Memory B cell (primary cell): ENCODE measurements around the gene MID2.
"Not testable (repeated sequence)": the region's sequence is repeated elsewhere in the genome, so short reads cannot be mapped to it uniquely, and the experiment has no call there.

Experiments used
- ATAC-seq: fragments of 150-1000 bp; cut with Tn5 transposase; 2 replicates; pipeline ENCODE4 v1.10.0; 2021; ENCODE audit warnings: low read depth, mild to moderate bottlenecking, moderate library complexity
- DNase-seq, 2 donors: peaks; one replicate each; pipeline ENCODE4 v3.0.0; 2022; ENCODE audit warnings: low spot score in 2 of 2
- H3K27ac Mint-ChIP-seq: one replicate; pipeline ENCODE4 v1.8.0; 2022; ENCODE audit warnings: mild to moderate bottlenecking, moderate library complexity, mixed read lengths
- H3K27me3 Mint-ChIP-seq: one replicate; pipeline ENCODE4 v1.8.0; 2022; ENCODE audit warnings: mixed read lengths
- H3K36me3 Mint-ChIP-seq: one replicate; pipeline ENCODE4 v1.8.0; 2022; ENCODE audit warnings: mild to moderate bottlenecking, mixed read lengths
- H3K4me1 Mint-ChIP-seq: one replicate; pipeline ENCODE4 v1.8.0; 2022; ENCODE audit warnings: mixed read lengths
- H3K4me3 Mint-ChIP-seq: one replicate; pipeline ENCODE4 v1.8.0; 2022; ENCODE audit warnings: mild to moderate bottlenecking, moderate library complexity, mixed read lengths
- H3K9me3 Mint-ChIP-seq: one replicate; pipeline ENCODE4 v1.8.0; 2022; ENCODE audit warnings: mixed read lengths

MID2 gene

DNA sequence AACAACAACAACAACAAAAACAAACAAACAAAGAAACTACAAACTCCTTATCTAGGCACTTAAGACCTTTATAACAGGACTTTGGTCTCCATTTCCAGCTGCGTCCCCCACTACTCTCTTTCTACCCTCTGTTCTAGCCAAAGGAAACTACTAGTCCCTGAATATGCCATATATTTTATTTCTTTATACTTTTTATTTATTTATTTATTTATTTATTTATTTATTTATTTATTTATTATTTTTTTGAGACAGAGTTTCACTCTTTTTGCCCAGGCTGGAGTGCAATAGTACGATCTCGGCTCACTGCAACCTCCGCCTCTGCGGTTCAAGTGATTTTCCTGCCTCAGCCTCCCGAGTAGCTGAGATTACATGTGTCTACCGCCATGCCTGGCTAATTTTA lies 26.0 kb downstream of the MID2 start:
- H3K27ac Mint-ChIP-seq, DNase-seq, H3K4me1 Mint-ChIP-seq, ATAC-seq, H3K36me3 Mint-ChIP-seq, H3K9me3 Mint-ChIP-seq, H3K27me3 Mint-ChIP-seq, H3K4me3 Mint-ChIP-seq: not testable (repeated sequence)

DNA sequence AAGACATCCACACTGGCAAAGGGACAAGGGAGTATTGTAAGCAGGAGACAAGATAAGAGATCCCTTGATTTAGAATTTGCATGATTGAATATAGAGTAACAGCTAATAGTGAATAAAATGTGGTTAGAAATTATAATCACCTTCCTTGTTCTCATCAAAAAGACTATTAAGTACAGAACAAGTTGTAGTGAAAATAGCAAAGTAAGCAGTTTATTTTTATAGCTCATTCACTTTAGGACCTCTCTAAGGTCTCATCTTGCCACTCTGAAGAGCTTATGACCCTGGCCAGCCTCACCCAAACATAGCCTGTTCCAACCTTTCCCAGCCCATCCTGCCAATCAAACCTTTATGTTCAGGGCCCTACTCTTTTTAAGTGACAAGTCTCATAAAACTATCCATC lies 30.6 kb downstream of the MID2 start:
- Mint-ChIP-seq H3K27me3 (no peaks in the 10 kb centered on the region), H3K36me3 (peaks cover 8% of the 10 kb centered on the region), H3K4me1 (peaks cover 4% of the 10 kb centered on the region), H3K9me3 (no peaks in the 10 kb centered on the region), H3K27ac (no peak overlapping the region), H3K4me3 (no peak overlapping the region)
- DNase-seq (no peak), ATAC-seq (no peak)

DNA sequence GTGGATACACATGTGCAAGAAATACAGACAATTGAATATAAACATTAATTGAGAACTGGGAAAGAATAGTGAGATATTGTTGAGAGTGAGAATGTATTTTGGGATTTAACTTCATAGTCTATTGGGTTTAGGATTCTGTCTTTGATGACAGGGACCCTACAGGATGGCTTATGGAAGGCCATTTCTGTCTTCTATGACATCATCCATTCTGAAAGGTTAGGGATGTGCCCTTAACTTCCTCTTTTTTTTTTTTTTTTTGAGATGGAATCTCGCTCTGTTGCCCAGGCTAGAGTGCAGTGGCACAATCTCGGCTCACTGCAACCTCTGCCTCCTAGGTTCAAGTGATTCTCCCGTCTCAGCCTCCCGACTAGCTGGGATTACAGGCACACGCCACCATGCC lies 31.4 kb downstream of the MID2 start:
- H3K9me3 Mint-ChIP-seq, H3K4me3 Mint-ChIP-seq, H3K4me1 Mint-ChIP-seq, H3K27ac Mint-ChIP-seq, H3K27me3 Mint-ChIP-seq, H3K36me3 Mint-ChIP-seq, DNase-seq, ATAC-seq: not testable (repeated sequence)

DNA sequence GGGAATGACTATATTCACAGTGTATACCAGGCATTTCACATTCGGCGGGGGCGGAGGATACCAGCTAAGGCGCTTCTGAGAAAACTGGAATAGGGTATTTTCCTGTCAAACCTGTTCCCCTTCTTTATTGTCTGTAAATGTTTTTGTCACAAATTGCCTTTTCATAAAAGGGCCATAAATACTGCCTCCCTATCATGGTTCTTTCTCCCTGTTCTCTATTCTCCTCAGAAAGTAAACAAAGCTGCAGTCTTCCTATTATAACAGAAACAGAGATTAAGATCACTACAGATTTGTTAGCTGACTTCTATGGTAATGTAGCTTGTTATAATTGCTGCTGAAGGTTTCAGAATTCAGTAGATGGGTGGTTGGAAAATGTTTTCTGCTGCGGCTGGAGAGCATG lies 32.2 kb downstream of the MID2 start:
- H3K36me3 Mint-ChIP-seq, result peaks cover 8% of the 10 kb centered on the region
- H3K4me1 Mint-ChIP-seq, result no peaks in the 10 kb centered on the region
- DNase-seq, result no peak

DNA sequence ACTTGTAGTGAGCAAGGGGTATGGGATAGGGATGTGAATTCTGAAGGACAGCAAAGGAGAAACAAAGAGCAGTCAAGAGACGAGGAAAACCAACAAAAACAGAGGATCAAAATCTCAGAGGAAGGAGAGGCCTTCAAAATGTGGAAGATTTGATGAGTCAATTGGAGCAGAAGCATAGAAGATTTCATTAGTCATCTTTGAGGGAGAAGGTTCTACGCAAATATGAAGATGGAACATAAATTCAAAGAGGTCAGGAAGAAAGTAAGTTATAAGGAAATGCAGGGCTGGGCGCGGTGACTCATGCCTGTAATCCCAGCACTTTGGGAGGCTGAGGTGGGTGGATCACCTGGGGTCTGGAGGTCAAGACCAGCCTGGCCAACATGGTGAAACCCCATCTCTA lies 35.4 kb downstream of the MID2 start:
- Mint-ChIP-seq H3K27ac (no peak overlapping the region), H3K4me3 (no peak overlapping the region), H3K27me3 (no peaks in the 10 kb centered on the region), H3K9me3 (no peaks in the 10 kb centered on the region), H3K36me3 (peaks cover 7% of the 10 kb centered on the region), H3K4me1 (no peaks in the 10 kb centered on the region)
- ATAC-seq (no peak), DNase-seq (no peak)

More for the DNA sequence above, 32.2 kb downstream of the MID2 start:
- no peak for ATAC-seq
- Mint-ChIP-seq H3K27ac (no peak overlapping the region), H3K27me3 (no peaks in the 10 kb centered on the region), H3K4me3 (no peak overlapping the region), H3K9me3 (no peaks in the 10 kb centered on the region)

DNA sequence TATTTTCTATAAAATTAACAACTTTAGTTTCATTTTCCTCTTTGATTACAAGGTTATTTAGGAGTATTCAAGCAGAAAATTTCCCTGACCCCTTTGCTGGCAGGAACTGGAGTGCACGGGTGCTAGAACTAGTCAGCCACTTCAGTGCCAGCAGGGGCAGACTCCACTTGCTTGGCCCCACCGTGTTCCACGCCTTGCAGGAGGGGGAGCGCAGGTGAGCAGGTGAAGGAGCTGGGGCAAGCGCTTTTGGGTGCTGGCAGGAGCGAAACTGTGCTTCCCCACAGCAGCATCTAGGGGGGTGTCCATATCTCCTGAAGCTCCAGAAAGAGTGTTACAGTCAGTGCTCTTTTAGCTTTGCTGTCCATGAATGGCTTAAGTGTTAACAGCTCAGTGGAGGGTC lies 45.5 kb downstream of the MID2 start:
- Mint-ChIP-seq H3K27me3 (no peaks in the 10 kb centered on the region), H3K4me1 (no peaks in the 10 kb centered on the region), H3K9me3 (no peaks in the 10 kb centered on the region), H3K4me3 (no peak overlapping the region), H3K36me3 (no peaks in the 10 kb centered on the region), H3K27ac (no peak overlapping the region)
- ATAC-seq (no peak), DNase-seq (no peak)

DNA sequence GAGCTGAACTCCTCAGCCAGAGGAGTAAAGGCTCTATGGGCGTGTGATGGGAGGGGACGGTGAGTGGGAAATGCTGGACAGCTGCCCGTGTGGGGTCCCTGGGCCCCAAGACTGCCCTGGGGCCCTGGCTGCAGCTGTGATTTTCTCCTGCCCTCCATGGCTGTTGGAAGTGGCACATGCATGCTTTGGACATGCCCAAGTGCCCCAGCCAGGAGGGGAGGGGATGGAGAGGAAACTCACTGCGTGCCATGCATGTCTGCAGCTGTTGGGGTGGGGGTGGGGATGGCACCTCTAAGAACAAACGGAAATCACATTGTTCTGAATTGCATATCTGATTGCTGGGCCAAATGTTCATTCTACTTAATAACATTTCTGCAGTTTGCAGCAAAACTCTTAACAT lies 52.4 kb downstream of the MID2 start:
- Mint-ChIP-seq H3K27ac (no peak overlapping the region), H3K4me1 (no peaks in the 10 kb centered on the region), H3K9me3 (no peaks in the 10 kb centered on the region), H3K4me3 (no peak overlapping the region), H3K36me3 (no peaks in the 10 kb centered on the region), H3K27me3 (no peaks in the 10 kb centered on the region)
- no peak for DNase-seq
- ATAC-seq, result no peak

DNA sequence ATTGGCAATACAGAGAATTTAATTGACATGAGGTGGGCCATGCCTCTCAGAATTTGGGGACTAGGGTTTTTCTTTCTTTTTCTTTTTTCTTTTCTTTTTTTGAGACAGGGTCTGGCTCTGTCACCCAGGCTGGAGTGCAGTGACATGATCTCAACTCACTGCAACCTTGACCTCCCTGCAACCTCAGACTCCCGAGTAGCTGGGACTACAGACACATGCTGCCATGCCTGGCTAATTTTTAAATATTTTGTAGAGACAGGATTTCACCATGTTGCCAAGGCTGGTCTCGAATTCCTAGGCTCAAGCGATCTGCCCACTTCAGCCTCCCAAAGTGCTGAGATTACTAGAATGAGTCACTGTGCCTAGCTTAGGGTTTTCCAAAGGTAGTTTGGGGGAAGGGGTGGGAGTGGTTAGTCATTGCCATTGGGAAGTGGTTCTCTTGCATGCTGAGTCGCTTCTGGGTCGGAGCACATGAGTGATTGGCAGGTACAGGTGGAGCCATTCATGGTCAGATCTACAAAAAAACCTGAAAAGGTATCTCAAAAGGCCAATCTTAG lies 54.5 kb downstream of the MID2 start:
- H3K27me3 Mint-ChIP-seq, result no peaks in the 10 kb centered on the region
- no peak for ATAC-seq
- DNase-seq, result no peak
- H3K36me3 Mint-ChIP-seq, result no peaks in the 10 kb centered on the region
- H3K4me3 Mint-ChIP-seq, result no peak overlapping the region
- no peak overlapping the region for H3K27ac Mint-ChIP-seq
- H3K4me1 Mint-ChIP-seq, result no peaks in the 10 kb centered on the region
- H3K9me3 Mint-ChIP-seq, result no peaks in the 10 kb centered on the region

DNA sequence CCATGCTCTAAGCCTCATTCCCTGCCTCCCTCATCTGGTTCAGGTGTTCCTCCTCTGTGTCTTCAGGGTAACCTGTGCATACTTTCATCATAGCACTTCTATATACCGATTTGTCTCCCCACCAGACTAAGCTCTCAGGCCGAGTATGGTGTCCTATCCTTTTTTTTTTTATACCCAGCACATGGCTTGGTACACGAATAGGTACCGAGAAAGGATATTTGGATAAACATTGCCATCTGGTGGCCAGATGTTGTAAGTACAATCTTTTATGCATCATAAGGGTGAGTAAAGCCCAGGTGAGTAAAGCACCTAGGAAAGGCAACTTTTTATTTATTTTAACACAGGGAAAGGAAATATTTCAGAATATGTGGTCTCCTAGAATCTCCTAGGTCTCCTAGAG lies 68.4 kb downstream of the MID2 start:
- Mint-ChIP-seq H3K9me3 (peaks cover 4% of the 10 kb centered on the region), H3K27me3 (no peaks in the 10 kb centered on the region), H3K4me1 (peaks cover 2% of the 10 kb centered on the region), H3K36me3 (peaks cover 8% of the 10 kb centered on the region), H3K4me3 (no peak overlapping the region), H3K27ac (peak overlapping the region; percentile 43)
- peak; percentile 72 for ATAC-seq
- peak; percentile 22 to 42 for DNase-seq

DNA sequence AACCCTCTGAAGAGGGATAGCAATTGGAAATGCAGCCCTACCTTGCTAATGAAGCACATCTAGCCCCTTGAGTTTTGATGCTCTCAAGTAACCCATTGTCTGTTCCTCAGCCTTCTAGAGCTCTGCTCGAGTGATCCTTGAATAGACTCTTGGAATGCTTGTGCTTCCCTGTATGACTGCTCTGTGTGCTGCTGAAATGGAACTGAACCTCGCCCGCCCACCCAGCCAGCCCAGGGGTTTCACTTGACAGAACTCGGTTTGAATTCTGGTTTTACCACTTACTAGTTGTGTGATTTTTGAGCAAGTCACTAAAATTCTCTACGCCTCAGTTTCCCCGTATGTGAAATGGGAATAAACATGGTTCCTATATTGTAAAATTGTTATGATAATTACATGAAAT lies 77.1 kb downstream of the MID2 start:
- no peak for ATAC-seq
- no peak for DNase-seq
- Mint-ChIP-seq H3K27ac (no peak overlapping the region), H3K36me3 (peaks cover 25% of the 10 kb centered on the region), H3K4me3 (no peak overlapping the region), H3K27me3 (peaks cover 2% of the 10 kb centered on the region), H3K4me1 (no peaks in the 10 kb centered on the region), H3K9me3 (peaks cover 2% of the 10 kb centered on the region)

DNA sequence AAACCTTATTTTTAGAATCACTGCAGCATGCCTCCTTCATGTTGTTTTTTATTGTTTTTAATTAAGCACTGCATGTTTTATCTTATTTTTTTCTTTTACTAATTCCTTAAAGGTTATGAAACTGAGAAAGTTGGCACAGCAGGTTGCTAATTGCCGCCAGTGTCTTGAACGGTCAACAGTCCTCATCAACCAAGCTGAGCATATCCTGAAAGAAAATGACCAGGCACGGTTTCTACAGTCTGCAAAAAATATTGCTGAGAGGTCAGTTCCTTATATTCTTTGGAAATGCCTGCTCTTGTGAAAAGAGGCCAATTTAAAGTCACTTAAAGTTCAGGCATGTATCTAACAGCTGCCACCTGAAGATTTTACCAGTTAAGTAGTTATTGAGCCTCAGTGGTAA lies 79.7 kb downstream of the MID2 start:
- Mint-ChIP-seq H3K4me1 (no peaks in the 10 kb centered on the region), H3K36me3 (peaks cover 33% of the 10 kb centered on the region)

DNA sequence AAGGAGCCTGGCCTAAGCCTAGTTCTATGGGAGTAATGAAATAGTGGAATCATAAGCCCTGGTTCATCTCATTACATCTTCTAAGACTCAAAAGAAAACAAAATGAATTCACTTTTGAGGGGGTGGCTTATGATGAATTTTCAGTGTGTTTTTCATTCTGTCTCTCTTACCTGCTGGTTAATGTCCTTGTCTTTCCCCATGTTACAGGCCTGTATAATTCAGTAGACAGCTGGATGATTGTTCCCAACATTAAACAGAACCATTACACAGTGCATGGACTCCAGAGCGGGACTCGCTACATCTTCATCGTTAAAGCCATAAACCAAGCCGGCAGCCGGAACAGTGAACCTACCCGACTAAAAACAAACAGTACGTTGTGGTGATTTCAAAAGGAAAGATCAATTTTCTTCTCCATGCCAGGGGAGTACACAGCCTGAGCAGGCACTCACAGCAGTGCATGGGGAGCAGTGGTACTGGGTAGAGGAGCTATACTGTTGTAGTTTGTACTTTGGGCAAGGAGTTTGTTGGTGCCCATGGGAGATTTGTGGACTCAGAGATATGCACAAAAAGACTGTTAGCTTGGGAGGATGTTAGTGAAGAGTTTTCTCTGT lies 98.6 kb downstream of the MID2 start:
- H3K36me3 Mint-ChIP-seq, result peaks cover 15% of the 10 kb centered on the region
- H3K27ac Mint-ChIP-seq, result no peak overlapping the region
- ATAC-seq (no peak), DNase-seq (no peak)
- no peaks in the 10 kb centered on the region for H3K4me1 Mint-ChIP-seq
- no peaks in the 10 kb centered on the region for H3K27me3 Mint-ChIP-seq
- H3K9me3 Mint-ChIP-seq, result no peaks in the 10 kb centered on the region
- no peak overlapping the region for H3K4me3 Mint-ChIP-seq

More for the DNA sequence above, 79.7 kb downstream of the MID2 start:
- no peak overlapping the region for H3K4me3 Mint-ChIP-seq
- H3K27ac Mint-ChIP-seq, result no peak overlapping the region
- H3K9me3 Mint-ChIP-seq, result no peaks in the 10 kb centered on the region
- H3K27me3 Mint-ChIP-seq, result no peaks in the 10 kb centered on the region
- DNase-seq (no peak), ATAC-seq (no peak)

DNA sequence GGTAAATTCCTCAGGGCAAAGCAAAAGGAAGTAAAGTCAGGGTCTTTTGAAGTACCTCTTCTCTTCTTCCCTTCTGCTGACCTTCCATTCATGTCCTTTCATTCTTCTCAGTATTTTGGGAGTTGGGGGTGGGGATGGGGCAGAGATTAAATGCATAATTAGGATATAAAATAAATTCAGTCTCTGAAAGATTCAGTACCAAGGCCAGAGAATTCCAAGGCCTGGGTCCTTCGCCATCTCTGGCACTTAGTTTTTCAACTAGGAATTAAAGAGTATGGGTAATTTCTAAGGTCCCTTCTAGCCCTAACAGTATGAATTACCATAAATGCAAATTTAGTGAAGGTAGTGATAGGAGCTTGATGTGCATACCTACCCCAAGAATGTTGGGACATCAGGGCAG lies 108.6 kb downstream of the MID2 start:
- H3K36me3 Mint-ChIP-seq, result peaks cover 8% of the 10 kb centered on the region
- no peak overlapping the region for H3K4me3 Mint-ChIP-seq
- ATAC-seq (no peak), DNase-seq (no peak)
- H3K27ac Mint-ChIP-seq, result no peak overlapping the region
- H3K4me1 Mint-ChIP-seq, result peaks cover 3% of the 10 kb centered on the region
- H3K9me3 Mint-ChIP-seq, result peaks cover 3% of the 10 kb centered on the region
- H3K27me3 Mint-ChIP-seq, result peaks cover 7% of the 10 kb centered on the region

DNA sequence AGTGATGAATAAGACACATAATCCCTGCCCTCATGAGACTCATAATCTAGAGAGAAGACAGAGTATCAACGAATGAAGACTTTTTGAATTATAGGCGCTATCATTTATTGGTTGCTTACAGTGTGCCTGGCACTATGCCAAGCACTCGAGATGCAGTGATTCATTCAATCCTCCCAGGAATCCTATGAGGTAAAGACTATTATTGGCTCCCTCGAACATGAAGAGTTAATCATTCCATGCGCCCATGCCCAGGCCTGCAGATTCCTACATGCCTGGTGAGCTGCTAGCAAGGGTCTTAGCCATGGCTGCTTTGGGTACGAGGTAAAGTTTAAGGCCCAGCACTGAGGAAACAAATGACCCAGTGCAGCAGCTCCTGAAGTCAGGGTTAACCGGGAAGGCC lies 109.5 kb downstream of the MID2 start:
- no peak for DNase-seq
- H3K27ac Mint-ChIP-seq, result no peak overlapping the region
- ATAC-seq, result no peak
- H3K4me3 Mint-ChIP-seq, result no peak overlapping the region
- peaks cover 7% of the 10 kb centered on the region for H3K27me3 Mint-ChIP-seq
- H3K4me1 Mint-ChIP-seq, result peaks cover 3% of the 10 kb centered on the region
- H3K36me3 Mint-ChIP-seq, result peaks cover 3% of the 10 kb centered on the region
- peaks cover 3% of the 10 kb centered on the region for H3K9me3 Mint-ChIP-seq

DNA sequence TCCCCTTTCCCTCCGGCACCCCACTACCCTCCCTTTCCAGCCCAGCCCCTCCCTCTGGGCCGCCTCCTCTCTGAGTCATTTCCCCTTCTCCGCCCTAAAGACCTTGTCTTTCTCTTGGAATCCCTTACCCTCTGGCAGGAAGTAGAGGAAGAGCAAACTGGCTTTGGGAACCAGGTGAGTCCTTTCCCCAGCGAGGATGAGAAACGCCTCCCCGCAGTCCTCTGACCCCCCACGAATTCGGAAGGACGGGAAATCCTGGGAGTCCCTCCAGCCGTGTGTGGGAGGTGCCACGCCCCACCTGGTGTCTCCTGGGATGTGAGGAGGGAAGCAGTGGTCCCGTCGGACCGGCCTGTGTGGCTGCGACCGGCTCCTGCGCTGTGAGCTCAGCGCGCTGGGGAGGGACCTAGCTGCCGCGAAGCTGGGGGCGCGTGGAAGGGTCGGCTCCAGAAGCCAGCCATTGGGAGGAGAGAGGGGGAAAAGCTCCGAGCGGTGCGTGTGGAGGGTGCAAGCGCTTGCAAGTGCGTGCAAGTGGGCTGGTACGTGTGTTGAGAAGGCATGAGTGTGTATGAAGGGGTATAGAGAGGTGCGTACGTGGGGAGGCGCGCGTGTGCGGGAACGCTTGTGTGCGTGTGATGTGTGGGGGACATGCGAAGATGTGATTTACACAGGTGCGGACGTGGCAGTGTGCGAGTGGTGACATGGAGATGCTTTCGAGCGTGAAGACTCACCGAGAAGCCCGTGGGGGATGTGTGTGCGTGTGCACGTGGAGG lies 110.2 kb downstream of the MID2 start:
- H3K27me3 Mint-ChIP-seq, result peaks cover 7% of the 10 kb centered on the region

More for the DNA sequence above, 110.2 kb downstream of the MID2 start:
- DNase-seq, result no peak
- H3K4me3 Mint-ChIP-seq, result no peak overlapping the region
- peaks cover 3% of the 10 kb centered on the region for H3K36me3 Mint-ChIP-seq
- no peak overlapping the region for H3K27ac Mint-ChIP-seq
- ATAC-seq, result no peak
- peaks cover 3% of the 10 kb centered on the region for H3K4me1 Mint-ChIP-seq
- peaks cover 3% of the 10 kb centered on the region for H3K9me3 Mint-ChIP-seq
